WTC11 (cell line): ENCODE data around the gene C15orf39.

Experiments used
- KAT7 ChIP-seq: sonication (generic); formaldehyde crosslinking; IDR thresholded peaks from 2 replicates; pipeline ENCODE4 v1.8.1; 2023; ENCODE audit warnings: missing genetic modification reagents, mild to moderate bottlenecking, borderline replicate concordance
- MYBL2 ChIP-seq: sonication (generic); formaldehyde crosslinking; IDR thresholded peaks from 2 replicates; pipeline ENCODE4 v1.8.1; 2023; ENCODE audit warnings: mild to moderate bottlenecking, moderate library complexity, missing genetic modification reagents
- NFATC4 ChIP-seq: fragments of 250-450 bp; sonication (Bioruptor Pico); IDR thresholded peaks from 2 replicates; pipeline ENCODE4 v1.9.0; 2021; ENCODE audit warnings: mild to moderate bottlenecking
- PRDM15 ChIP-seq: sonication (generic); formaldehyde crosslinking; IDR thresholded peaks from 2 replicates; pipeline ENCODE4 v1.8.0; 2022; ENCODE audit warnings: missing genetic modification reagents
- SMAD4 ChIP-seq: sonication (generic); formaldehyde crosslinking; IDR thresholded peaks from 2 replicates; pipeline ENCODE4 v1.8.0; 2022; ENCODE audit warnings: mild to moderate bottlenecking, missing genetic modification reagents
- ZNF121 ChIP-seq: sonication (generic); formaldehyde crosslinking; IDR thresholded peaks from 2 replicates; pipeline ENCODE4 v1.8.0; 2023; ENCODE audit warnings: missing genetic modification reagents
- ZNF232 ChIP-seq: sonication (generic); formaldehyde crosslinking; IDR thresholded peaks from 2 replicates; pipeline ENCODE4 v1.8.0; 2022; ENCODE audit warnings: mild to moderate bottlenecking, missing genetic modification reagents
- TF ChIP-seq, protein P1 (sequence below): sonication (generic); formaldehyde crosslinking; IDR thresholded peaks from 2 replicates; pipeline ENCODE4 v1.8.1; 2023; ENCODE audit warnings: mild to moderate bottlenecking, missing genetic modification reagents, borderline replicate concordance
- TF ChIP-seq, protein P2 (sequence below): fragments of 200-600 bp; IDR thresholded peaks from 2 replicates; pipeline ENCODE4 v1.8.0; 2022; ENCODE audit warnings: antibody characterized with exemption
- TF ChIP-seq, protein P3 (sequence below): sonication (generic); formaldehyde crosslinking; IDR thresholded peaks from 2 replicates; pipeline ENCODE4 v1.8.1; 2022; ENCODE audit warnings: low read depth, mild to moderate bottlenecking, moderate library complexity, missing genetic modification reagents, borderline replicate concordance
- TF ChIP-seq, protein P4 (sequence below): sonication (generic); formaldehyde crosslinking; IDR thresholded peaks from 2 replicates; pipeline ENCODE4 v1.8.0; 2022; ENCODE audit warnings: mild to moderate bottlenecking, missing genetic modification reagents

DNA sequence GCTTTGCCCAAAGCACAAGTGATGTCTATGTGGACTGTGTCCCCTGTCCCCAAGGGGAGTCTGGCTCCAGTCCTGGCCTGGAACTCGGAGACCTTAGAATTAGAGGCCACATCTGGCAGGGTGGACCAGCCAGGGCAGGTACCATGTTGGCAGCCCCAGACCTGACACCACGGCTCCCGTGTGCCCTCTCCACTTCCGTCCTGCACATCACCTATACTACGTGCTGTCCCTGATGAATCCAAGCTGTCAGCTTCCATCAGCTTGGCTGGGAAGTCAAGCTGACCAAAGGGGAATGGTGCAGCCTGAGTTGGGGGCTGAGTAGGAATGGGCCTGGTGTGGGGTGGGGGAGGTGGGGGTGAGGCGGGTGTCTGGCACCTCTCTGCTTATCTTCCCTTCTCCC lies 15.3 kb downstream of the C15orf39 start:
- TF ChIP-seq, protein P1, sequence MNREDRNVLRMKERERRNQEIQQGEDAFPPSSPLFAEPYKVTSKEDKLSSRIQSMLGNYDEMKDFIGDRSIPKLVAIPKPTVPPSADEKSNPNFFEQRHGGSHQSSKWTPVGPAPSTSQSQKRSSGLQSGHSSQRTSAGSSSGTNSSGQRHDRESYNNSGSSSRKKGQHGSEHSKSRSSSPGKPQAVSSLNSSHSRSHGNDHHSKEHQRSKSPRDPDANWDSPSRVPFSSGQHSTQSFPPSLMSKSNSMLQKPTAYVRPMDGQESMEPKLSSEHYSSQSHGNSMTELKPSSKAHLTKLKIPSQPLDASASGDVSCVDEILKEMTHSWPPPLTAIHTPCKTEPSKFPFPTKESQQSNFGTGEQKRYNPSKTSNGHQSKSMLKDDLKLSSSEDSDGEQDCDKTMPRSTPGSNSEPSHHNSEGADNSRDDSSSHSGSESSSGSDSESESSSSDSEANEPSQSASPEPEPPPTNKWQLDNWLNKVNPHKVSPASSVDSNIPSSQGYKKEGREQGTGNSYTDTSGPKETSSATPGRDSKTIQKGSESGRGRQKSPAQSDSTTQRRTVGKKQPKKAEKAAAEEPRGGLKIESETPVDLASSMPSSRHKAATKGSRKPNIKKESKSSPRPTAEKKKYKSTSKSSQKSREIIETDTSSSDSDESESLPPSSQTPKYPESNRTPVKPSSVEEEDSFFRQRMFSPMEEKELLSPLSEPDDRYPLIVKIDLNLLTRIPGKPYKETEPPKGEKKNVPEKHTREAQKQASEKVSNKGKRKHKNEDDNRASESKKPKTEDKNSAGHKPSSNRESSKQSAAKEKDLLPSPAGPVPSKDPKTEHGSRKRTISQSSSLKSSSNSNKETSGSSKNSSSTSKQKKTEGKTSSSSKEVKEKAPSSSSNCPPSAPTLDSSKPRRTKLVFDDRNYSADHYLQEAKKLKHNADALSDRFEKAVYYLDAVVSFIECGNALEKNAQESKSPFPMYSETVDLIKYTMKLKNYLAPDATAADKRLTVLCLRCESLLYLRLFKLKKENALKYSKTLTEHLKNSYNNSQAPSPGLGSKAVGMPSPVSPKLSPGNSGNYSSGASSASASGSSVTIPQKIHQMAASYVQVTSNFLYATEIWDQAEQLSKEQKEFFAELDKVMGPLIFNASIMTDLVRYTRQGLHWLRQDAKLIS (CRISPR knock-in tag) = no peak
- TF ChIP-seq, protein P2, sequence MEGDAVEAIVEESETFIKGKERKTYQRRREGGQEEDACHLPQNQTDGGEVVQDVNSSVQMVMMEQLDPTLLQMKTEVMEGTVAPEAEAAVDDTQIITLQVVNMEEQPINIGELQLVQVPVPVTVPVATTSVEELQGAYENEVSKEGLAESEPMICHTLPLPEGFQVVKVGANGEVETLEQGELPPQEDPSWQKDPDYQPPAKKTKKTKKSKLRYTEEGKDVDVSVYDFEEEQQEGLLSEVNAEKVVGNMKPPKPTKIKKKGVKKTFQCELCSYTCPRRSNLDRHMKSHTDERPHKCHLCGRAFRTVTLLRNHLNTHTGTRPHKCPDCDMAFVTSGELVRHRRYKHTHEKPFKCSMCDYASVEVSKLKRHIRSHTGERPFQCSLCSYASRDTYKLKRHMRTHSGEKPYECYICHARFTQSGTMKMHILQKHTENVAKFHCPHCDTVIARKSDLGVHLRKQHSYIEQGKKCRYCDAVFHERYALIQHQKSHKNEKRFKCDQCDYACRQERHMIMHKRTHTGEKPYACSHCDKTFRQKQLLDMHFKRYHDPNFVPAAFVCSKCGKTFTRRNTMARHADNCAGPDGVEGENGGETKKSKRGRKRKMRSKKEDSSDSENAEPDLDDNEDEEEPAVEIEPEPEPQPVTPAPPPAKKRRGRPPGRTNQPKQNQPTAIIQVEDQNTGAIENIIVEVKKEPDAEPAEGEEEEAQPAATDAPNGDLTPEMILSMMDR = no peak
- no peak for TF ChIP-seq ZNF121 (CRISPR knock-in tag)
- no peak for TF ChIP-seq SMAD4
- TF ChIP-seq, protein P3, sequence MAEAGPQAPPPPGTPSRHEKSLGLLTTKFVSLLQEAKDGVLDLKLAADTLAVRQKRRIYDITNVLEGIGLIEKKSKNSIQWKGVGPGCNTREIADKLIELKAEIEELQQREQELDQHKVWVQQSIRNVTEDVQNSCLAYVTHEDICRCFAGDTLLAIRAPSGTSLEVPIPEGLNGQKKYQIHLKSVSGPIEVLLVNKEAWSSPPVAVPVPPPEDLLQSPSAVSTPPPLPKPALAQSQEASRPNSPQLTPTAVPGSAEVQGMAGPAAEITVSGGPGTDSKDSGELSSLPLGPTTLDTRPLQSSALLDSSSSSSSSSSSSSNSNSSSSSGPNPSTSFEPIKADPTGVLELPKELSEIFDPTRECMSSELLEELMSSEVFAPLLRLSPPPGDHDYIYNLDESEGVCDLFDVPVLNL (CRISPR knock-in tag) = no peak
- no peak for TF ChIP-seq NFATC4 (CRISPR knock-in tag)
- TF ChIP-seq KAT7 (CRISPR knock-in tag) = no peak
- no peak for TF ChIP-seq MYBL2 (CRISPR knock-in tag)
- TF ChIP-seq, protein P4, sequence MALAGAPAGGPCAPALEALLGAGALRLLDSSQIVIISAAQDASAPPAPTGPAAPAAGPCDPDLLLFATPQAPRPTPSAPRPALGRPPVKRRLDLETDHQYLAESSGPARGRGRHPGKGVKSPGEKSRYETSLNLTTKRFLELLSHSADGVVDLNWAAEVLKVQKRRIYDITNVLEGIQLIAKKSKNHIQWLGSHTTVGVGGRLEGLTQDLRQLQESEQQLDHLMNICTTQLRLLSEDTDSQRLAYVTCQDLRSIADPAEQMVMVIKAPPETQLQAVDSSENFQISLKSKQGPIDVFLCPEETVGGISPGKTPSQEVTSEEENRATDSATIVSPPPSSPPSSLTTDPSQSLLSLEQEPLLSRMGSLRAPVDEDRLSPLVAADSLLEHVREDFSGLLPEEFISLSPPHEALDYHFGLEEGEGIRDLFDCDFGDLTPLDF (CRISPR knock-in tag) = no peak
- no peak for TF ChIP-seq PRDM15 (CRISPR knock-in tag)
- no peak for TF ChIP-seq ZNF232 (CRISPR knock-in tag)
